Dendritic cell treated with granulocyte-macrophage colony-stimulating factor and Interleukin-4, amounts not matched to agents 40 ng/mL and 50 ng/mL, for 4 days (primary cell): Measurements from ENCODE around the gene ITPK1.

ENCODE experiments used
- H3K27ac Mint-ChIP-seq: one replicate; pipeline ENCODE4 v1.8.0; 2022; ENCODE audit warnings: mild to moderate bottlenecking, mixed read lengths
- H3K27me3 Mint-ChIP-seq: one replicate; pipeline ENCODE4 v1.8.0; 2022; ENCODE audit warnings: mild to moderate bottlenecking, mixed read lengths
- H3K36me3 Mint-ChIP-seq: one replicate; pipeline ENCODE4 v1.8.0; 2022; ENCODE audit warnings: low read depth, mixed read lengths
- H3K4me1 Mint-ChIP-seq: one replicate; pipeline ENCODE4 v1.8.0; 2022; ENCODE audit warnings: low read depth, mixed read lengths
- H3K4me3 Mint-ChIP-seq: one replicate; pipeline ENCODE4 v1.8.0; 2022; ENCODE audit warnings: mild to moderate bottlenecking, moderate library complexity, mixed read lengths
- H3K9me3 Mint-ChIP-seq: one replicate; pipeline ENCODE4 v1.8.0; 2022; ENCODE audit warnings: mixed read lengths
- intact Hi-C: fragments of 100-400 bp; cut with micrococcal nuclease; formaldehyde crosslinking; loops from one replicate; pipeline ENCODE4 v1.15.0; 2022

The ITPK1 gene

DNA sequence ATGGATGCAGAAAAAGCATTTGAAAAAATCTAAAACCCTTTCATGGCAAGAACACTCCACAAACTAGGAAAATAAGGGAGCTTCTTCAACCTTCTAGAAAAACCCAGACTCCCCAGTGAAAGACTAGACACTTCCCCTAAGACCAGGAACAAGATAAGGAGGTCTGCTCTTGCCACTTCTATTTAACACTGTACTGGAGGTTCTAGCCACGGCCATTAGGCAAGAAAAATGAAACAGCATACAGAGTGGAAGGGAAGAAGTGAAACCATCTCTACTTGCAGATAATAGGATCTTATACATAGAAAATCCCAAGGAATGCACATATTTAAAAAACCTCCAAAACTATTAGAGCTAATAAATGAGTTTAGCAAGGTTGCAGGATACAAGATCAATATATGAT is 150.4 kb downstream of the ITPK1 start:
- Mint-ChIP-seq H3K27ac (no peak overlapping the region), H3K9me3 (no peaks in the 10 kb centered on the region), H3K36me3 (peaks cover 50% of the 10 kb centered on the region), H3K4me3 (no peak overlapping the region), H3K4me1 (peaks cover 60% of the 10 kb centered on the region), H3K27me3 (no peaks in the 10 kb centered on the region)
- intact Hi-C loops: no loop called here

DNA sequence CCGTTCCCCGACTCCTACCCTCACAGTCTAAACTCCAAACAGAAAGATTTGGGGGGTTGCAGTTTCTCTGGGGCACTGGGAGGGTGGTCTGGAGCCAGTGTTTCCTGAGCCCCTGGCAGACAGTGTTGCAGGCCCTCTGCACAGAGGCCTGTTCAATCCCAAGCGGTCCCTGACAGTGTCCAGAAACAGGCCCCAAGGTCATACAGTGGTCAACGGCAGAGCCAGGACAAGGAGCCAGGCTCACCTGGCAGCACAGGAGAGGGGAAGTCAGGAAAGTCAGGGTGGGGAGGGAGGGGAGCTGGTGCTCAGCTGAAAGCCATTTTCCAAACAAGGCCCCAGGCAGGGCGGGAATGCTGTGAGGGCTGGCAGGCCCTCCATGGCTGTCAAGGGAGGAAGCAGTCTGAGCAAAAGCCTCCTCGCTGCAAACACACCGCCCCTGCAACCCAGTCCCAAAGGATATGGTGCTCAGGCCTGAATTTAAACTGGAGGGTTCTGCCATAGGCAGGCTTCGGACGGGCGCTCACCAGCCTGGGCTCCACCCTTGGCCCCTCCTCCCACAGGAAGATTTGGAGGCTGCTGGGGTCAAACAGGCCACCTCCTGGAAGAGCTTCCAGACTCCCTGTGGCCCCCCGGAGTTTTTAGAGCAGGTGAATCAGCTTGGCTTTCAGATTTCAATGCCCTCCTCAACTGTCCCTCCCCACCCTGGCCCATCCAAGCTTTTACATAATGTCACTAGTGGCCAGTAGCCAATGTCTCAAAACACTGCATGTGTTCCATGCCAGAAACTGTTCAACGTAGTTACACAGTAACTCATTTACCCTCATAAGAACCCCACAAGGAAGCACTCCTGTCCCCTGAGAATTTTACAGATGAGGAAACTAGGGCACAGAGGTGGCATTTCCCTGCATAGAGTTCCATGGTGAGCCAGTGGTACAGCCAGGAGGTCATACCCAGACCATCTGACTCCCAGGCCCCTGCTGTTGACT is 151.3 kb downstream of the ITPK1 start:
- no peak overlapping the region for H3K4me3 Mint-ChIP-seq
- intact Hi-C loops: no loop called here
- H3K27me3 Mint-ChIP-seq: no peaks in the 10 kb centered on the region
- H3K9me3 Mint-ChIP-seq: no peaks in the 10 kb centered on the region
- H3K36me3 Mint-ChIP-seq: peaks cover 53% of the 10 kb centered on the region
- H3K4me1 Mint-ChIP-seq: peaks cover 51% of the 10 kb centered on the region
- no peak overlapping the region for H3K27ac Mint-ChIP-seq

DNA sequence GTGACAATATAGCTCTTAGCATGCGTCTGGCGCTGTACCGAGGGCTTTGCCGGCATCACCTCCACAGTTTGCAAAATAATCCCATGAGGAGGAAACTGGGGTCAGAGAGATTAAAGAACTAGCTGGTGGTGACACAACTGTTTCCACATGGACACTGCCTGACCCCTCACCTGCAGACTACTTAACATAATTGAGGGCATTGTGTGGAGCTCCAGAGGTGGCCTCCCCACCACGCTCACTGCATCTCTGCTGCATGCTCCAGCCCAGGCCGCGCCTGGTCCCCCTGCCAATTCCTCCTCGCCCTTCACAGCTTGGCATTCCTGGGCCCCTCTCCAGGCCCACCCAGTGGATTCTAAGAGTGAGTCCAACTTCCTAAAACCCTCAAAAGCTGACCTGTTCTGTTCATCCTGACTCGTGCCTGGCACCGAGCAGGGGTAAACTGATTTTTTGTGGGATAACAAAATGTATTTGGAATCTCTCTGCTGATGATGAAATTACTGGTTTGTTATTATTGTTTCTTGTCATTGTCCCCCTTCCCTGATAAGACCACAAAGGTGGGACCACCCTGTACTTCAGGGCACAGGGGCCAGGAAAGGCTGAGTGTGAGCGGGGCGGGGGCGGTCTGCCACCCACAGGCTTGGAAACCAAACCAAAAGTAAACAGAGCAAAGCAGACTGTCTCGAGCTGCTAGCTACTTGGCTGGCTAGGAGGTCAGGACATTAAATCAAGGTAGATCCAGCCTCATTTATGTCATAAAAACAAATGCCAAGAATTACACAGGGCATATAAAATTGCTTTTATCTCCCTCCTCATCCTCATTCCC is 152.2 kb downstream of the ITPK1 start:
- H3K9me3 Mint-ChIP-seq: no peaks in the 10 kb centered on the region
- H3K27ac Mint-ChIP-seq: no peak overlapping the region
- H3K36me3 Mint-ChIP-seq: peaks cover 54% of the 10 kb centered on the region
- peaks cover 42% of the 10 kb centered on the region for H3K4me1 Mint-ChIP-seq
- H3K4me3 Mint-ChIP-seq: no peak overlapping the region
- H3K27me3 Mint-ChIP-seq: no peaks in the 10 kb centered on the region
- intact Hi-C loops: no loop called here

DNA sequence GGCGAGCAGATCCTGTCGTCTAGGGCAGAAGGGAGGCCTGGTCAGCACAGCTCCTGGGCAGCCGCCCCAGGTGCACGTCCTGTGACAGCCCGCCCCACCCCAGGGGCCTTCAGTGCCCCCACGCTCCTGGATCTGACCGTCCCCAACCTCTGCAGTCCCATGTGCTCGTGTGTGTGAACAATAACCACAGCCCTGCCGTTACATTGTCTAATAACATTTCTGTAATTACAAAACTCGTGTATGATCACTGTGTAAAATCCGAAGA is 153.0 kb downstream of the ITPK1 start:
- Mint-ChIP-seq H3K4me3 (no peak overlapping the region), H3K27ac (no peak overlapping the region), H3K36me3 (peaks cover 60% of the 10 kb centered on the region), H3K27me3 (no peaks in the 10 kb centered on the region), H3K9me3 (no peaks in the 10 kb centered on the region), H3K4me1 (peaks cover 34% of the 10 kb centered on the region)
- intact Hi-C loops: no loop called here

DNA sequence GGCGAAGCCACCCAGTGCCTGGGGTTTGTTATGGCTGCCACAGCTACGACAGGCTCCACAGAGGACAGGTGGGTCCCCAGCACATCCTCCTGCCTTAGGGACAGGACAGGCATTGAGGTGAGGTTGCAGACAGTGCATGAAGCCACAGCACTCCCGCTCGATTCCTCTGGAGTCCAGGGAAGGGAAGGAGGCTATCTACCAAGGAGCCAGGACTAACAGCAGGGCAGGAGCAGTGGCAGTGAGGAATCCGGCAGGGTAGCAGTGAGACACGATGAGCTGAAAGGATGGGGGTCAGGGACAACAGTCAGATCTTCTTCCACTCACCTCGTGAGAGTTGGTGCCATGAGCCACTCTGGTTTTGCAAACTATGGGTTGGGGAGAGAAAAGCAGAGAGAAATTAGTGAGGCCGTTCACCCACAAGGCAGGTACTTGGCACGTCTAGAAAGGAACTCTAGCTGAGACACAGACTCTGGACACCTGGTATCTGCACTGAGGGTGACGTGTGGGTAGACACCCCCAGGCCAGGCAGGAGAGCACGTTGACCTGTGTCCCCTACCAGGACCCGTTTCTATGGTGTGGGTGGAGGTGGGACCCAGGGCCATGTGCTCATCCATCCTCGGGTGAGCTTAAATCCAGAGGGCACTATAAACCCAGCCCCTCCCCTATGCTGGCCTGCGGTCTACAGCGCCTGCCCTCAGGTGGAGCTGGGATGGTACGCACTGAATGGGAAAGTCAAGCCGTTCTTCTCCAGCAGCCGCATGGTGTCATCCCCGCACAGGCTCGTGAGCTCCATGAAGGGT is 153.5 kb downstream of the ITPK1 start:
- intact Hi-C loops: no loop called here
- Mint-ChIP-seq H3K4me3 (no peak overlapping the region), H3K27me3 (no peaks in the 10 kb centered on the region), H3K4me1 (peaks cover 30% of the 10 kb centered on the region), H3K27ac (no peak overlapping the region), H3K9me3 (no peaks in the 10 kb centered on the region), H3K36me3 (peaks cover 60% of the 10 kb centered on the region)

DNA sequence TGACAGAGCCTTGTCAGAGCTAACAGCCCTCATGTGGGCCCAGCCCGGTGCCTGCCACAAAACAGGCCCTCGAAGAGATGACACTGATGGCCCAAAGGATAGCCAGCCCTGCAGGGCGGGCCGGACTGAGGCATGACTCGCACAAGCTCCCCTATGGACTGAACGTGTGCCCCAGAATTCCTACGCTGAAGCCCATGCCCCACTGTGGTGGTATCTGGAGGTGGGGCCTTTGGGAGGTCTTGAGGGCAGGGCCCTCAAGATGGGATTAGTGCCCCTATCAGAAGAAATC is 154.2 kb downstream of the ITPK1 start:
- Mint-ChIP-seq H3K4me1 (peaks cover 24% of the 10 kb centered on the region), H3K27me3 (no peaks in the 10 kb centered on the region), H3K36me3 (peaks cover 66% of the 10 kb centered on the region), H3K27ac (no peak overlapping the region), H3K9me3 (no peaks in the 10 kb centered on the region), H3K4me3 (no peak overlapping the region)
- intact Hi-C loops: no loop called here

DNA sequence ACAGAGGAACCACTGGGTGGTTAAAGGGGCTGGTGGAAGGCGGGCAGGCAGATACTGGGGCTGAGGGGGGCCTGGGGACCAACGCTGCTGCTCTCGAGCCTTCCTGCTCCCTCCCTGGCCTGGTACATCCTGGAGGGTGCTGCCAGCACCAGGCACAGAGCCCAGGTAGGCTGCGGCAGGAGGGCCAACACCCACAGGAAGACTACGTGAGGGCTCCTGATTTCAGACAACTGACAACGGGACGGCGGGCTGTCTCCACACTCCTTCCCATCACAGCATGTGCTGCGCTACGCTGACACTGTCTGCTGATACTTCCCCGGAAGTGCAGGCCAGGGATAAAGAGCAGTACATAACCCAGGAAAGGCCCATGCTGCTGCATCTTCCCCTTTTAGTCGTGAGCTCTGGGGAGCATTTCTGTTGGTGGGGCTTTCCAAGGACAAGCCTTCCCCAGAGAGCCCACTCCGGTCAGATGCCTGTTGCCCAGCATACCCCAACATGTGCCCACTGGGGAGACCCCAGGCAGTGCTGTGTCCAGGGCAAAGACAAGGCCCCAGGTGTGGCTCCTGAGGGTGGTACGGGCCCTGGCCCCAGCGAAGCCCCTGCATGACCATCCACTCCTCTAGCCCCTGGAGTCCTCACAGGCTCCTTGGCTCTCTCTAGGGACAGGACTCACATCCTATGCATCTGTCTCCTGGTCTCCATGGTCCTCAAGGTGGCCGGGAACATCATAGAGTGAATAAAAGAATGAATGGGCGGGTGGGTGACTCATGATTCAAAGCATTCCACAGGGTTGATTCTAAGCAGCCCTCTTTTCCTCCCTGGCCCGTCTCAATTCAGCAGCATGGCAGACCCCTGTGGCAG is 154.8 kb downstream of the ITPK1 start:
- intact Hi-C loops: no loop called here
- Mint-ChIP-seq H3K4me1 (peaks cover 26% of the 10 kb centered on the region), H3K4me3 (no peak overlapping the region), H3K36me3 (peaks cover 71% of the 10 kb centered on the region), H3K27ac (peak overlapping the region; percentile 55), H3K9me3 (no peaks in the 10 kb centered on the region), H3K27me3 (no peaks in the 10 kb centered on the region)

DNA sequence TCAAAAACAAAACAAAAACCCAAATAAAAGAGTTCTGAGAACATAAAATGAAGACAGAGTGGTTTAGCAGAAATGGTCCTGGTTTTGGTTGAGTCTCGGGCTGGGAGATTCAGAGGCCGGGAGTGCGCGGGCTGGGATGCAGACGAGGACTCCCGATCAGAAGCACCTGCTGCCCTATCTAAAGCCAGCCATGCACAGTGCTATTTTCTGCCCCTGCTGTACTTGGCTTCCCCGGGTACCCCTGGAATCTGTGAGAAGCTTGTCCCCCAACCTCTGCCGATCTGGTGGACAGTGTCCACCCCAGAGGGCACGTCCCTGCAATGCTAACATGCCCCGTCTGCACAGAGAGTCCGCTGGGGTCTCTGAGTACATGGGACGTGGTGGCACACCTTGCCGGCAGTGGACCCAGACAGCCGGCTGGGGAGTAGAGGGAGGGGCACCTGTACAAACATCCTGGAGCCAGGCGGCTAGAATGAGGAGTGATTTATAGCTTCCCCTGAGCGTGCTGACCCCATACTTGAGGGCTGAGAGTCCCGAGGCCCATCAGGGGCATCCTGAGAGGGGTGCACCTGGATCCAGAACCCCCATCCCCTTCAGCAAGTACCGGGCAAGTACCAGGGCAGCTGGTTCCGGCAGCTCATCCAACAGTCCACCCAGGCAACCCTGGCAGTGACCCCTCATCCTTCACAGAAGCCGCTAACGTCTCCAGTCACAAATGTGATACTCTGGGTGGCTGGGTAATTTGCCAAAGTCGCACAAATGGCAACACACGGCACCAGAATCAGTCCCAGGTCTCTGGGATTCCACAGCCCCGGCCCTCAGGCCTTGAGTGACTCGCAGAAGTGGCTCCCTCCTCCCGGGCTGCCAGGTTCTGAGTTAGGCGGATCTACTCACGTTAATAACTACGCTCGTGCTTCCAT is 155.7 kb downstream of the ITPK1 start:
- H3K9me3 Mint-ChIP-seq: no peaks in the 10 kb centered on the region
- H3K27ac Mint-ChIP-seq: peak overlapping the region; percentile 55
- H3K4me1 Mint-ChIP-seq: peaks cover 20% of the 10 kb centered on the region
- peaks cover 81% of the 10 kb centered on the region for H3K36me3 Mint-ChIP-seq
- no peaks in the 10 kb centered on the region for H3K27me3 Mint-ChIP-seq
- no peak overlapping the region for H3K4me3 Mint-ChIP-seq
- intact Hi-C loops: no loop called here

DNA sequence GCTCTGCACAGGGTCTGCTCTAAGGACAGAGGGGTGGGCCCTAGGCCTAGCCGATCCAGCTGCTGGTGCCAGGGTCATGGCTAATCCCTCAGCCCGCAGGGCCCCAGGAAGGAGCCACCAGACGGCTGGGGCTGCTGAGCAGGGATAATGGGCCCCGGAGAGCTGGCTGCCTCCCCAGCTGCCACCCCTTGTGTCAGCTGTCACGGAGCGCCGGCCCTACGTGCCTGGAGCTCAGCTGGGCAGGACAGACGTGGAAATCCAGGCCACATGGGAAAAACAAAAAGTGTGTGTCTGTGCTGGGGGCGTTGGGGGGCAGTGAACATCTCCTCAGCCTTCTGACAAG is 156.6 kb downstream of the ITPK1 start:
- Mint-ChIP-seq H3K9me3 (no peaks in the 10 kb centered on the region), H3K27ac (peak overlapping the region; percentile 35), H3K4me1 (peaks cover 11% of the 10 kb centered on the region), H3K36me3 (peaks cover 88% of the 10 kb centered on the region), H3K4me3 (no peak overlapping the region), H3K27me3 (no peaks in the 10 kb centered on the region)
- intact Hi-C loops: no loop called here

DNA sequence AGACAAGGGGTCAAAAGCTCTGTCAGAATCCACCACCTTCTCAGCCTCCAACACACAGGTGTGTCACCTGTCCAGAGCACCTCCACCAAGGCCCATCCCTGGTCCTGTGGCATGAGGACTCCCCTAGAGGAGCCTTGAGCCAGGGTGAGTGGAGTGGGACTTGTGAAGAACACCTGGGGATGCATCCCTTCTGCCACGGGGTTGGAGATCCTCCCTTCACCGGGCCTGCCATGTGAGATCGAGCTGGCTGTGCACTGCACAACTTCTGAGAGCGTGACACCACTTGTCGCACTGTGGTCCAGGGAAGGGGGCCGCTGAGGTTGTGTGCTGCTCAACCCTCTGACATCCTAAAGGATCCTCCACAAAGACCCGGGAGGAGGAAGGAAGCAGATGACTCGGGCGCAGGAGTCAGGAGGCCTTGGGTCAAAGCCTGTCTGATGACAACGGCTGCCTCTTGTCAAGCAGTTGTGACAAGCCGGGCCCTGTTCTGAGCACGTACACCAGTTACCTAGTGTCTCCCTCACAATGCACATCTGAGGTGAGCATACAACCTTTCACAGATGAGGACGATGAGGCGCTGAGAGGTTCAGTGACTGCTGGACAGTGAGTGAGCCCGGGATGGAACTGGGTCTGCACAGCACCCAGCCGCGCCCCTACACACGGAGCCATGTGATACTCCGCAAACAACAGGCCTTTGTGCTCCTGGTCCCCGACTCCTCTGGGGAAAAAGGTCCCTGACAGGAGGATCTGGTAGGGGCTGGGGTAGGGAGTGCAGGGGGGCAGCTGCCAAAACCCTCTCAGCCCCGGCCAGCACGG is 157.1 kb downstream of the ITPK1 start:
- intact Hi-C loops: no loop called here

DNA sequence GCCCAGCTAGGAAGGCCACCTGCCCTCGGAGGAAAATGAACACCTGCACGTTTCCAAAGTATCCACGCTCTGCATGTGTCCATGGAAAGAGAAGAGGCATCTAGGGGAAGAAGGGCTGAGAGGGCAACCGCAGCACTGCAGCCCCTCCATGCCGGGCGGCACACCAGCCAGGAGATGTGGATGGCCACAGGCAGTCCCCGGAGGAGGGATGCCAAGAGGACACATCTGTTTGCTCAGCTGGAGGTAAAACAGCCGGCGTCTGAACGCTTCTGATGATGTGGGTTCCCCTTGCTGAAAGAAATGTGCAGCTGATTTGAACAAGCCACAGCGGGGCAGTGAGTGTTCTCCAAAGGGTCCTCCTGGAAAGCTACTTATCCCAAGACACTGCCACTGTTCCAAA is 158.8 kb downstream of the ITPK1 start:
- Mint-ChIP-seq H3K4me3 (no peak overlapping the region), H3K4me1 (peaks cover 25% of the 10 kb centered on the region), H3K27me3 (no peaks in the 10 kb centered on the region), H3K27ac (no peak overlapping the region), H3K9me3 (no peaks in the 10 kb centered on the region), H3K36me3 (peaks cover 97% of the 10 kb centered on the region)
- intact Hi-C loops: no loop called here

More for the DNA sequence above, 157.1 kb downstream of the ITPK1 start:
- no peak overlapping the region for H3K4me3 Mint-ChIP-seq
- peaks cover 10% of the 10 kb centered on the region for H3K4me1 Mint-ChIP-seq
- no peaks in the 10 kb centered on the region for H3K9me3 Mint-ChIP-seq
- H3K27ac Mint-ChIP-seq: peak overlapping the region; percentile 35
- H3K36me3 Mint-ChIP-seq: peaks cover 94% of the 10 kb centered on the region
- H3K27me3 Mint-ChIP-seq: no peaks in the 10 kb centered on the region

DNA sequence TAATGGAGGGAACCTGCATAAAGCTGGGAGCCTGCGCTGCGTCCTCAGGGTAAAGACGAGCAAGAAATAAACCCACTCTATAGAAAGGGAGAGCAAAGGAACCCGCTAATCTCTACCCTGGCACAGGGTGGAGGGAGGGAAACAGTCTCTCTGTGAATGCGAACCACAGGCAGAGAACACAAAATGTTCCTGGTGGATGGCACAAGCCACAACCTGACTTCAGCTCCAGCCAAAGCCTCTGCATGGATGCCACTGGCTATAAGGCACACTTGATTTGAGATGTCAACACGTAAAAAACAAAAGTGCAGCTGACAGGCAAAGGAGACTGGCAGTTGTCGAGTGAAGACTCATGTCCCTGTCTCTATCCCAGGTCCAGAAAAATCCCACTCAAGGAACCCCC is 160.3 kb downstream of the ITPK1 start:
- peaks cover 97% of the 10 kb centered on the region for H3K36me3 Mint-ChIP-seq
- H3K4me1 Mint-ChIP-seq: peaks cover 29% of the 10 kb centered on the region
- H3K27ac Mint-ChIP-seq: no peak overlapping the region
- intact Hi-C loops: no loop called here
- no peak overlapping the region for H3K4me3 Mint-ChIP-seq
- no peaks in the 10 kb centered on the region for H3K9me3 Mint-ChIP-seq
- no peaks in the 10 kb centered on the region for H3K27me3 Mint-ChIP-seq
